ENCODE data around the gene PRR3.

The PRR3 gene

GRCh38 chr6:30572148-30572547, 15.1 kb downstream of the PRR3 start:
- DNase-seq = no peak

DNA sequence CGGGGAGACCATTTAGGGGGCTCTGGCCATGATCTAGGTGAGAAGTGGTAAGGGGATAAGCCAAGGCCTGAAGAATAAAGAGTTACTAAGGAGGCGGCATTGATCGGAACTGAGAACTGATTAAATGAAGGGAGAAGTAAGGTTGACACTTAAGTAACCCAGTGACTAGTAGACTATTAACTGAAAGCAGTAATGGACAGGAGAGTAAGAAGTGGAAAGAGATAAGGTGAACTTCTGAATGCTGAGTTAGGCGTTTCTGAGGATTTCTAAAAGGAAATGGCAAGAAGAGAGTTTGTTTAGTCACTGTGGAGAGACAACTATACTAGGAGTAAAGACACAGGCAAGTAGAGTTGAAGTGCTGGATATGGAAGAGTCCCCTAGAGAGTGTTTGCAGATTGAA, 16.0 kb downstream of the PRR3 start:
- no peak for DNase-seq

GRCh38 chr6:30578051-30578450, 21.0 kb downstream of the PRR3 start:
- DNase-seq = no peak

DNA sequence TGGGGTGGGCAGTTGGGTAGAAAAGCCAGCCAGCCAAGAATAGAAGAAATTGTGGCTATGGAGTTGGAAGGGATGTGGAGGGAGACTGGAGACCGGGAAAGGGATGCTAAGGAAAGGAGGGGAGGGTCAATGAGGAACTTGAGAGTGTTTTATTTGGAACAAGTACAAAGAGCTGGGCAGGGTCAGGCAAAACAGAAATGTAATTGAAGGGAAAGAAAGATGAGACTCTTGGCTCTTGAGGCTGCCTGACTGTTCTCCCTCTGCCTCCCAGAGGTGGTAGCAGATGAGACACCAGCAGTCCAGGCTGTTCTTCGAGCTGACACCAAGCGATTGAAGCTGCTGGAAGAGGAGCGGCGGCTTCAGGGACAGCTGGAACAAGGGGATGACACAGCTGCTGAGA, 26.8 kb downstream of the PRR3 start:
- no peak for DNase-seq

DNA sequence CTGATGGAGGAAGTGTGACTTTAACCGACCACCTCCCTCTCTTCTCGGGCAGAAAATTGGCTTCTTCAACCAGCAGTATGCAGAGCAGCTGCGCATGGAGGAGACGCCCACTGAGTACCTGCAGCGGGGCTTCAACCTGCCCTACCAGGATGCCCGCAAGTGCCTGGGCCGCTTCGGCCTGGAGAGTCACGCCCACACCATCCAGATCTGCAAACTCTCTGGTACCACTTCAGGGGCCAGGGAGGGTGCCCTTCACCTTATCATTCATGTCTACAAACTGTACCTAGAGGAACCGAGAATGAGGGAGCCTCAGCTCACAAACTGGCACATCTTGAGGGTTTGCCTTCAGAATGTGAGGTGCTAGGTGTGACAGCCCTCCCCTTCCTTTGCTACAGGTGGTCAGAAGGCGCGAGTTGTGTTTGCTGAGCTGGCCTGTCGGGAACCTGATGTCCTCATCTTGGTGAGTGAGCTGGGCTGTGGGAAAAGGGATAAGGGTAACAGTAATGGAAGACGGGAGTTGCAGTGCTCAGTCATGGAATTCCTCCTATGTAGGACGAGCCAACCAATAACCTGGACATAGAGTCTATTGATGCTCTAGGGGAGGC, 32.8 kb downstream of the PRR3 start:
- no peak for DNase-seq

DNA sequence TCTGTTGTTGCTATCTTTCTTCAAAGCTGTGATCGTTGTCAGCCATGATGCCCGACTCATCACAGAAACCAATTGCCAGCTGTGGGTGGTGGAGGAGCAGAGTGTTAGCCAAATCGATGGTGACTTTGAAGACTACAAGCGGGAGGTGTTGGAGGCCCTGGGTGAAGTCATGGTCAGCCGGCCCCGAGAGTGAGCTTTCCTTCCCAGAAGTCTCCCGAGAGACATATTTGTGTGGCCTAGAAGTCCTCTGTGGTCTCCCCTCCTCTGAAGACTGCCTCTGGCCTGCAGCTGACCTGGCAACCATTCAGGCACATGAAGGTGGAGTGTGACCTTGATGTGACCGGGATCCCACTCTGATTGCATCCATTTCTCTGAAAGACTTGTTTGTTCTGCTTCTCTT, 33.4 kb downstream of the PRR3 start:
- DNase-seq = no peak

- DNase-seq = peak; percentile 26
Observed at GRCh38 chr6:30591008-30591407, 33.9 kb downstream of the PRR3 start.

DNA sequence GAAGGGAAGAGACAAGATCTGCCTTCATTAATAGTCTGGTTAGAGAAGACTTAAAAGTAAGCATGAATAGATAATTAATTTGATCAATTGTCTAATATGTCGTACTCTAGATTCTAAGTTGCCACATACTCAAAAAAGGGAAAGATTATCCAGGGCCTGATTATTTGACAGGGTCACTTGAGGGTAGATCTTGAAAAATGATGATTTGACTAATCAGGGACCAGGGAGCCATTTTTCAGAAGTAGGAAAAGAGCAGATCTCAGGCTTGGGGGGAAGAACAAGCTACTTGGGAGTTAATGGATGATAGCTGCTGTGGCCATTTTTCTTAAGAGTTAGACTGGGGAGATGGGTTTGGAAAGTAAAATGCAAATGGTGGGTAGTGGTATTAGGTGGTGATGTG, 35.2 kb downstream of the PRR3 start:
- DNase-seq = no peak

- peak; percentile 78 for DNase-seq
Observed at GRCh38 chr6:30597315-30598144, 40.4 kb downstream of the PRR3 start.

DNA sequence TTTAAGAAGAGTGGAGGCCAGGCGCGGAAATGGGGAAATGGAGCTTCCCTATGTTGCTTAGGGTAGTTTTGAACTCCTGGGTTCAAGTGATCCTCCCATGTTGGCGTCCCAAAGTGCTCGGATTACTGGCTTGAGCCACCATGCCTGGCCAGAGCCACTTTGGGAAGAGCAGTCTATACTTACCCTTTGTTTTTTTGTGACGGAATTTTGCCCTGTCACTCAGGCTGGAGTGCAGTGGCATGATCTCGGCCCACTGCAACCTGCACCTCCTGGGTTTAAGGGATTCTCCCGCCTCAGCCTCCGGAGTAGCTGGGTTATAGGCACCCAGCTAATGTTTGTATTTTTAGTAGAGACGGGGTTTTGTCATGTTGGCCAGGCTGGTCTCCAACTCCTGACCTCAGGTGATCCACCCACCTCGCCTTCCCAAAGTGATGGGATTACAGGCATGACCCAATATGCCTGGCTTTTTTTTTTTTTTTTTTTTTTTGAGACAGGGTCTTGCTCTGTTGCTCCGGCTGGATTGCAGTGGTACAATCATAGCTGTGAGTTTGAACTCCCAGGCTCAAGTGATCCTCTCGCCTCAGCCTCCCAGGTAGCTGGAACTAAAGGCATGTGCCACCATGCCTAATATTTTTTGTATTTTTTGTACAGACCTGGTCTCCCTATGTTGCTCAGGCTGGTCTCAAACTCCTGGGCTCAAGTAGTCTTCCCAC, 42.0 kb downstream of the PRR3 start:
- DNase-seq = no peak

DNA sequence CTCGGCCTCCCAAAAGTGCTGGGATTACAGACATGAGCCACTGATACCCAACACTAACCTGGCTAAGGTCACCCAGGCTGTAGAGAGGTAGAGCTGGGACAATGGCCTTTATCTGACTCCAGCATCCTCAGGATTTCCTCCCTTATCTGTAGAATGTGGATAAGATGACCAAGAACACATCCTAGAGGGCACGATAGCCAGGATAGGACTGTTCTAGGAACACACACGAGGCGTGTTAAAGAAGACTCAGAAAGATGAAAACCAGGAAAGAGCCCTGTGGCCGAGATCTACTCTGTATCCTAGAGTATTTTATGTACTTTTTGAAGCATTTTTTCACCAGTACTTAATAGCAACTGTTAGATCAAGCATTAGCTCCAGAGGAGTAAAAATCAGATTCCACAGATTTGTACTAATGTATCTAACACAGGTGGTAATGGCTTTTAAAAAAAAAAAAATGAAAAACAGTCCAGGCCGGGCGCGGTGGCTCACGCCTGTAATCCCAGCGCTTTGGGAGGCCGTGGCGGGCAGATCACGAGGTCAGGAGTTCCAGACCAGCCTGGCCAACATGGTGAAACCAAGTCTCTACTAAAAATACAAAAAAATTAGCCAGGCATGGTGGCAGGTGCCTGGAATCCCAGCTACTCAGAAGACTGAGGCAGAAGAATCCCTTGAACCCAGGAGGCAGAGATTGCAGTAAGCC, 42.7 kb downstream of the PRR3 start:
- DNase-seq = no peak

GRCh38 chr6:30600451-30600961, 43.4 kb downstream of the PRR3 start:
- DNase-seq = no peak

DNA sequence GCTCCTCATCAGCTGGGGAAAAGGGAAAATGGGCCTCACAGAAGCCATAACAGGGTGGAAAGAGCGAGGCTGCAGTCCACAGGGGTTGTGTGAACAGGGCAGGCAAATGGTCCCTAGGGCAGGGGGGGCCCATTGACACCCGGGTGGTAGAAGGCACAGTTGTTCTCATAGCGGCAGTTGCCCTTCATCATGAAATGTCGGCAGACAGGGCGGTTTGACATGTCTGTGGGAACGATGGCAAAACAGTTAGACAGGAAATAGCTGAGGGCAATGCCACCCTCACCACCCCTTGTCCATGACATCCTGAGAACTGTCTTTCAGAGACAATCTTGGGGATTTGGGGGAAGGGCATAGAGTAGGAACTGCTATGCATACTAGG, 44.3 kb downstream of the PRR3 start:
- no peak for DNase-seq

GRCh38 chr6:30601815-30602641, 44.9 kb downstream of the PRR3 start:
- no peak for DNase-seq

DNA sequence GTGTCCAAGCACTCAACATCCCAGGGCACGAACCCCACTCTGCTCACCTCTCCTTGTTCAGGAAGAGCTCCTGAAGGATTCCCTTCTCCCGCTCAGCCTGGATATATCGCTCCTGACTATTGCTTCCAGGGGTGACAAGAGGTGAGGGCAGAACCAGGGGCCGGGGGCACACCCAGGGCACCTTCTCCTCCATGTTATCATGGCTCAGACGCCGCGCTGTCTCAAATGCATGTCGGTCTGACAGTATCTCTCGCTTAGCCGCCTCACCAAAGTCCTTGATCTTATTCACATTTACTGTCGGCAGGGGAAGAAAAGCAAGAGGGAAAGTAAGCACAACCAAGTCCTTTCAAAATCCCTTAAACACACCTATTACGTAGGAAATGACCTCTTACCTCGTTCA, 46.9 kb downstream of the PRR3 start:
- no peak for DNase-seq

- no peak for DNase-seq
Observed at GRCh38 chr6:30610065-30610464, 53.0 kb downstream of the PRR3 start.

GRCh38 chr6:30611150-30611855, 54.2 kb downstream of the PRR3 start:
- no peak for DNase-seq

DNA sequence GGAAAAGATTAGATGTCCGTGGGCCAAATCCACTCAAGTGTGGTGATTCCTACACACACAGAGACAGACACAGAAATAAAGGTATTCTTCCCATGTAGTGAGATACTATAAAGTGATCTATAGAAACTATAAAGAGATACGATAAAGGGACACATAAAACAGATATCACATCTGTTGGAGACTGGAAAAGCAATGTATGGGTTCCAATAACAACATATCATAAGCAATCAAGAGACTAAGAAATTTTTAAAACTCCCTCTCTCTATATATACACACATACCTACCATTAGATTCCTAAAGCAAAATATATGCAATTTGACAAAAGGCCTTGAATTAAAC, 54.7 kb downstream of the PRR3 start:
- DNase-seq = no peak

DNA sequence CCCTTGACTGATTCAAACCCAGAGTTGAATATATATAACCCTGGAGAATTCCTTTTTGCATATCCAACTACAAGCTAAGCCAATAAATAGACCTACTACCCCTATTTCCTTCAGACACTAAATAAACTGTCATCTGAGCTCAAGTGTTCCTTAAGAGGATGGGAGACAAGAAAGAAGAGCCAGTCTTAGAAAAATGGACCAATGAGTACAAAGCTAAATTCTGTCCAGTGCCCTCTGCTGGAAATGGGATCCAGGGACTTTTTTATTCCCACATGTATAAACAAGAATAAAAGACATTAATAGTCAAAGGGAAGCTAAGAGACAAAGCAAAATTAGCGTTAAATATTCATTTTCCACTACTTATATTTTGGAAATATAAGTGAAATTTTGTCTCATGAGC, 55.1 kb downstream of the PRR3 start:
- DNase-seq = peak; percentile 28

DNA sequence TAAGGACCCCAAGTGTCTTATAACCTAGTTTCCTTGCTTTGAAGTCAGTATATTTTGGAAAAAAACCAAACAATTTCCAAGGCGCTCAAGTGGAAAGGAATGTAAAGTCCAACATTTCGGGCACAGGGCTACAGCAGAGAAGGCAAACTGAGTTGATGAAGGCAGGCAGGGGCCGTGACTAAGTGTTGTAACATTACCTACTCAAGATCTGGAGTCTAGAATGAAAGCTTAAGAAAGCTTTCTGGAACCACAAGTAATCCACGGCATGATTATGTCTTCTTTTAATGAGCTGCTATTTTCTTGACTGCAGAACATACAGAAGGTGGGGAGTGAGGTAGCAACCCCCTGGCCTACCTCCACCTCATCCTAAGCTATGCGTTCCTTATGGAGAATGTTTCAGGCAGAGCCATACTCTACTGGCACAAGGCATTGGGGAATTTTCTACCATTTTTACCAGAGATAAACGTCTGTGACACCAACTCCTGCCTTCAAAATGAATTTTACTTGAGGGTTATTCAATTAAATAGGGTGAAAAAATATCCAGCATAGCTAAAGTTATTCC, 55.7 kb downstream of the PRR3 start:
- DNase-seq = peak; percentile 47
